ENCODE results near the gene SNX7.

GRCh38 chr1:98732985-98733781, 71.7 kb downstream of the SNX7 start:
- no peak for TF ChIP-seq GATA3 (IDR thresholded peaks at IDR 0.05; ENCODE audit: low read depth, low read length)
- no peak for TF ChIP-seq GATA2 (IDR thresholded peaks at IDR 0.05; ENCODE audit: low read depth, low read length)

Data from SH-SY5Y (cell line).